CD4-positive, alpha-beta T cell treated with Interleukin-15 for 4 hours (primary cell): ENCODE measurements around the gene NARS2.
"Not testable (repeated sequence)": the region's sequence is repeated elsewhere in the genome, so short reads cannot be mapped to it uniquely, and the experiment has no call there.

ENCODE experiments used
- DNase-seq: peaks from one replicate; pipeline ENCODE4 v3.0.0-alpha.2; 2020; ENCODE audit warnings: low spot score

Gene NARS2, protein sequence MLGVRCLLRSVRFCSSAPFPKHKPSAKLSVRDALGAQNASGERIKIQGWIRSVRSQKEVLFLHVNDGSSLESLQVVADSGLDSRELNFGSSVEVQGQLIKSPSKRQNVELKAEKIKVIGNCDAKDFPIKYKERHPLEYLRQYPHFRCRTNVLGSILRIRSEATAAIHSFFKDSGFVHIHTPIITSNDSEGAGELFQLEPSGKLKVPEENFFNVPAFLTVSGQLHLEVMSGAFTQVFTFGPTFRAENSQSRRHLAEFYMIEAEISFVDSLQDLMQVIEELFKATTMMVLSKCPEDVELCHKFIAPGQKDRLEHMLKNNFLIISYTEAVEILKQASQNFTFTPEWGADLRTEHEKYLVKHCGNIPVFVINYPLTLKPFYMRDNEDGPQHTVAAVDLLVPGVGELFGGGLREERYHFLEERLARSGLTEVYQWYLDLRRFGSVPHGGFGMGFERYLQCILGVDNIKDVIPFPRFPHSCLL

DNA sequence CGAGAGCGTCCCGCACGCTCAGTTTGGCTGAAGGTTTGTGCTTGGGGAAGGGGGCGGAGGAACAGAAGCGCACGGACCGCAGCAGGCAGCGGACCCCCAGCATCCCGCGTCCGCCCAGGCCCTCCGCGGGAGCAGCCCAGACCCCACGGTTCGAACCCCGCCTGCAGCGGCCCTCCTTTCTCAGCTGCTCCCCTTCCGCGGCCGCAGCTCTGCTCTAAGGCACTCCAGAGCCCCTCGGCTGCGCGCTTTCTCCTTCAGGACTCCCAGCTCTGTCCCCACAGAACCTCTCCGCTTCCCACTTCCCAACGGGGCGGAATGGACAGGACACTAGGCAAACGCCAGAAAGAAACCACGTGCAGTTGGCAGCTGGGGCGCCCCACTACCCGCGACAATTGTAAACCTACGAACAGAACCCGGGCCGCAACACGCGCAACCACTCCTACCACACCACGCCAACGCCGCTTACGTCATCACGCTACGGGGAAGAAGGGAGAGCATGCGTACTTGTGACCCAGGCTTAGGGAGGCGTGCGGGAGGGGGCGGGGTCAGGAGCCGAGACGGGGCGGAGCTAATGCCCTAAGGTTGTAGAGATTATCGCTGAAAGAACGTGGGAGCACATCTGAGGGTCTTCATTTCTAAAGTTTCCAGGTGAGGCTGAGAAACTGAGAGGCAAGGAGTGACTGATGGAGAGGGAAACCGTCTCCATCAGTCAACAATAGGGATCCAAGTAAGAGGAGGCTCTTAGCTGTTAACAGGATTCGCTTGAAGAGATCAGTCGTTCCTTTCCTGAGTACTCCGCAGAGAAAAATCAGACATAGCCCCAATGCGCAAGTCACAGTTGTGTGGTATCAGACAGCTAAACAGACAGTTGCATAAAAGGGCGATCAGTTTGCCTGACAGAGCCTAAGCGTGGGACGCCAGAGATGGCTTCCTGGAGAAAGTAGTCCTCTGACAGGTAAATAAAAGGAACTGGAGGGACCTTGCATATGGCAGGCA is at the start of gene NARS2:
TSS of gene NARS2 (minus strand) at position 479 of the 996 bp plus-strand sequence. CDS start at position 103, 376 bp downstream.
- peak; percentile 96 for DNase-seq

DNA sequence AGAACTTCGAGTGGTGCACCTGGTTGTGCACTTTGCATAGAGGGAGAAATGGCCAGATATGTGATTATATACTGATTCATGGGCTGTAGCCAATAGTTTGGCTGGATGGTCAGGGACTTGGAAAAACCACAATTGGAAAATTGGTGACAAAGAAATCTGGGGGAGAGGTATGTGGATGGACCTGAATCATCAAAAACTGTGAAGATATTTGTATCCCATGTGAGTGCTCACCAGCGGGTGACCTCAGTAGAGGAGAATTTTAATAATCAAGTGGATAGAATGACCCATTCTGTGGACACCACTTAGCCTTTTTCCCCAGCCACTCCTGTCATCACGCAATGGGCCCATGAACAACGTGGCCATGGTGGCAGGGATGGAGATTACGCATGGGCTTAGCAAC is 48.0 kb upstream of the NARS2 start:
- no peak for DNase-seq

- DNase-seq = no peak
These were observed 45.5 kb upstream of the NARS2 start for GRCh38 chr11:78620159-78620558.

- no peak for DNase-seq
These were observed 41.1 kb upstream of the NARS2 start for GRCh38 chr11:78615724-78616123.

DNA sequence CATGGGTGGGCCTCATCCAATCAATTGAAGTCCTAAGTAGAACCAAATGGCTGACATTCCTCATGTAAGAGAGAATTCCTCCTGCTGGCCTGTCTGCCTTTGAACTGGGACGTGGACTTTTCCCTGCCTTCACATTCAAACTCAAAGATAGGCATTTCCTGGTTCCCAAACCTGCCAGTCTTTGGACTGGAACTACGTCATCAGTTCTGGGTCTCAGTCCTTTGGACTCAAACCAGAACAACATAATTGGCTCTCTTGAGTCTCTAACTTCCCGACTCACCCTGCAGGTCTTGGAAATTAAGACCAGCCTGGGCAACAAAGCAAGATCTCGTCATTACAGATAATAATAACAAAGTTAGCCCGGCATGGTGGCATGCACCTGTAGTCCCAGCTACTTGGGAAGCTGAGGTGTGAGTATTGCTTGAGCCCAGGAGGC is 38.7 kb upstream of the NARS2 start:
- DNase-seq = no peak

GRCh38 chr11:78612721-78613377 is 38.2 kb upstream of the NARS2 start:
- no peak for DNase-seq

DNA sequence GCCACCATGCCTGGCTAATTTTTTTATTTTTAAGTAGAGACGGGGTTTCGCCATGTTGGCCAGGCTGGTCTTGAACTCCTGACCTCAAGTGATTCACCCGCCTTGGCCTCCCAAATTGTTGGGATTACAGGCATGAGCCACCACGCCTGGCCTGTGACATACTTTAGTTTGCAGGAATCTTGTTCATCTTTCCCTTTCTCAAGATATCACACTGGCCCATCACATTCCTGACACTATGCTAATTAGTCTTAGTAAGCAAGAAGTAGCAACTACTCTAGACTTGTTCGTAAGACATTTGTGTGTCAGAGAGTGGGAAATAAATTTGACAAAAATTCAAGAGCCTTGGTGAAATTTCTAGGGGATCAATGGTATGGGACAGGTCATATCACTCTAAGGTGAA is 34.7 kb upstream of the NARS2 start:
- DNase-seq = not testable (repeated sequence)

DNA sequence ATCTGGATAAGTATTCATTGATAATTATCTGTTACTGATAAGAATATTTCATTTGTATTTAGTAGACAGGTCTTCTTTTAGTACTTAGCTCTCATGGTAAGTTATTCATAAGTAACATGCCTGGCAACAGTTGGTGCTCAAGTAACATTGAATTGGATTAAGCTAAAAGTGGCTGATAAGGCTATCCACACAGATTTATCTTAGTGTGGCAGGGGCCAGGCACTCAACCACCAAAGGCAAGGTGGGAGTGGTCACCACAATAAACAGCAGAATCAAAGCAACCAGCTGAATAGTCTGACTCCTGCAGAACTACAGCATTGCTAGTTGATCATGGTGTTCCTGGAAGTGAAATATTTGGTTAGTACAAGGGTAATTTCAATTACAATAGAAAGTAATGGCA is 33.0 kb upstream of the NARS2 start:
- DNase-seq = no peak

DNA sequence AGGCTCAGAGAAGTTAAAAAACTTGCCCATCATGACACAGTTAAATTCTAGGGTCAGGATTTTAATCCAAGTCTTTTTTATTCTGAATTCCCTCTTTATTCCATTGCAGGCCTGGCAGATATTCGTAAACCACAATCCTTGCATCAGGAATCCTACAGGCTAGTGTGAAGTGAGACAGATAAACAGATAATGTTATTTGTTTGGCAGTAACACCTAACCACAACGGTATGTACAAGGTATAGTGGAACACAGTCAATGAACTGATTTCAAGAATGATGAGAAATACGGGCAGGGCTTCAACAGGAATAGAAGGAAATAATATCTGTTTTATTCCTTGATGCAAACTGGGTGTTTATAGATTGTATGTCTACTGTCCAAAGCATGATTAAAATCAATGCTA is 32.0 kb upstream of the NARS2 start:
- DNase-seq = no peak

GRCh38 chr11:78605296-78605695 is 30.6 kb upstream of the NARS2 start:
- no peak for DNase-seq

- DNase-seq = no peak
These were observed 29.1 kb upstream of the NARS2 start for GRCh38 chr11:78603792-78604191.

GRCh38 chr11:78602771-78603170 is 28.1 kb upstream of the NARS2 start:
- not testable (repeated sequence) for DNase-seq

DNA sequence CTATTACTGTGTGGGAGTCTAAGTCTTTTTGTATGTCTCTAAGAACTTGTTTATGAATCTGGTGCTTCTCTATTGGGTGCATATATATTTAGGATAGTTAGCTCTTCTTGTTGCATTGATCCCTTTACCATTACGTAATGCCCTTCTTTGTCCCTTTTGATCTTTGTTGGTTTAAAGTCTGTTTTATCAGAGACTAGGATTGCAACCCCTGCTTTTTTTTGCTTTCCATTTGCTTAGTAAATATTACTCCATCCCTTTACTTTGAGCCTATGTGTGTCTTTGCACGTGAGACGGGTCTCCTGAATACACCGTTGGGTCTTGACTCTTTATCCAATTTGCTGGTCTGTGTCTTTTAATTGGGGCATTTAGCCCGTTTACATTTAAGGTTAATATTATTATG is 26.4 kb upstream of the NARS2 start:
- not testable (repeated sequence) for DNase-seq

DNA sequence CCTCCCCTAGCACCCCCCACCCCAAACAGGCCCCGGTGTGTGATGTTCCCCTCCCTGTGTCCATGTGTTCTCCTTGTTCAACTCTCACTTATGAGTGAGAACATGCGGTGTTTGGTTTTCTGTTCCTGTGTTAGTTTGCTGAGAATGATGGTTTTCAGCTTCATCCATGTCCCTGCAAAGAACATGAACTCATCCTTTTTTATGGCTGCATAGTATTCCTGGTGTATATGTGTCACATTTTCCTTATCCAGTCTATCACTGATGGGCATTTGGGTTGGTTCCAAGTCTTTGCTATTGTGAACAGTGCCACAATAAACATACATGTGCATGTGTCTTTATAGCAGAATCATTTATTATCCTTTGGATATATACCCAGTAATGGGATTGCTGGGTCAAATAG is 22.9 kb upstream of the NARS2 start:
- not testable (repeated sequence) for DNase-seq

DNA sequence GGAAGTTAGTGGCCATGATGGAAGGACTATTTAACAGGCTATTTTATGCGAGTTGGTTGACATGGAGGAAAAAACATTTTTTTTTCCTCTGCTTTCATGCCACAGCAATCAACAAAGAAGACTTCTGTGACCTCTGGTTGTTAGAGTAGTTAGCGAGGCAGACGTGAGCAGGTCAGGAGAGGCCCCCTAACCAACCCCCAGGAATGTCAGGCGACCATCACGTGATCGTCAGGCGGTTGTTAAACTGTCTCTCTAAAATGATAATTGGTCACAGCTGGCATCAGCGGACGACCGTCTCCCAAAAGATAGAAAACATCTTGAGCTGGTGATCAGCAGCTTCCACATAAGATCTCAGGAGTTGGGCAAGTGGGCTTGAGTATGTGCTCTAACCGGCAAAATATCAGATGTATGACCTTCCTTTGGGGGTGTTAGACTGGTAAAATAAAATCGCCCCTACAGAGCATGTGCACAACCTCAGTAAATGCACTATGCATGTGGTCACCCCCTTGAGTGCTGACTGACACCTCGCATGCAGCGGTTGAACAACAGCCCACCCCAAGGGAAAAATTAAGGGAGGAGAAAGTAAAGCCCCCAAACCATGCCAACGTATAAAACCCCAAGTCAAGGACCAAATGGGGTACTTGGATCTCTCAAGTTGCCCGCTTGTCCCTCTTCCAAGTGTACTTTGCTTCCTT is 20.9 kb upstream of the NARS2 start:
- no peak for DNase-seq

GRCh38 chr11:78594814-78595213 is 20.1 kb upstream of the NARS2 start:
- no peak for DNase-seq

DNA sequence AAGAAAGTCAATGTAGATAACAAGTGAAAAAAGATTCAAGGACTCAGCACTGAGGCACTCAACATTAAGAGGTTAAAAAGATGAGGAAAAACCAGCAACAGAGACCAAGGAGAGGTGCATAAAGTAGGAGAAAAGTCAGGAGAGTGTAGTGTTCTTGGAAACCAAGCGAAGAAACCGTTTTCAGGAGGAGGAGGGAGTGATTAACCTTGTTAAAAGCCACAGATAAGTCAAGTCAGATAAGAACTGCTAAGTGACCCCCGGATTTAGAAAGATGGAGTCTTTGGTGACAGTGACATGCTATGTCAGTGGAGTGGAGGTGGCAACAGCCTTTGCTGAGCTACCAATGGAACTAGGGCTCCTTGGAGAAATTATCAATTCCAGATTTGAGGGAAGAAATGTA is 13.9 kb upstream of the NARS2 start:
- DNase-seq = no peak

GRCh38 chr11:78587446-78587845 is 12.8 kb upstream of the NARS2 start:
- no peak for DNase-seq

DNA sequence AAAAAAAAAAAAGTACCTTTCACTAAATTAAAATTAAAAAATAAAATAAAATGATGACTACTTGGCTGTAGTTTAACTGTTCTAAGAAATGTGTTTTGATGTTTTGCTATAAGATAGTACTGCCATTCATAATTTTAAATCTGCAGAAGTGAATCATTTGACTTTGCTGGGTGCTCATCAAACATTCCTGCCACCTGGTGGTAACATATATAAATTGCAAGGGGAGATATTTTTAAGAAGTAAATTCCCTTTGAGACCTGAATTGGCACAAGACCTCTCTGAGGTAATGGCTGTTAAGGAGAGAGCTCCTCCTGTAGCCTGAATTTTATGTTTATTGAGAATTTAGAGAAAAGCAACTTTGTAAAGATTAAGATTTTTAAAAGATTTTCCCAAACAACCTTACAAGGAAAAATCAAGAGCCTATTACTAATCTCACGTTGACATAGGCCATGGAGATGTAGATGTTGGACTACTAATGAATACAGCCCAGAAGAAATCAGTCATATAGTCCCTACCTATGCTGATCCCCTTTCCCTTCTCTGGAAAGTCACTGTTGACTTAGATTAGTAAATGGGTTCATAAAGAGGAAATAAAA is 11.9 kb upstream of the NARS2 start:
- peak; percentile 25 for DNase-seq

- no peak for DNase-seq
These were observed 9.2 kb upstream of the NARS2 start for GRCh38 chr11:78583889-78584288.

GRCh38 chr11:78577495-78577894 is 2.8 kb upstream of the NARS2 start:
- DNase-seq = no peak
